NCI-H1092 treated with DMSO at 0.1 percent for 48 hours (cell line): ENCODE measurements around the gene DIP2B.
"Not testable (repeated sequence)": the region's sequence is repeated elsewhere in the genome, so short reads cannot be mapped to it uniquely, and the experiment has no call there.

ENCODE experiments used
- DNase-seq: peaks from one replicate; lab custom pipeline; 2025; lab: John Stamatoyannopoulos, UW

The DIP2B gene

DNA sequence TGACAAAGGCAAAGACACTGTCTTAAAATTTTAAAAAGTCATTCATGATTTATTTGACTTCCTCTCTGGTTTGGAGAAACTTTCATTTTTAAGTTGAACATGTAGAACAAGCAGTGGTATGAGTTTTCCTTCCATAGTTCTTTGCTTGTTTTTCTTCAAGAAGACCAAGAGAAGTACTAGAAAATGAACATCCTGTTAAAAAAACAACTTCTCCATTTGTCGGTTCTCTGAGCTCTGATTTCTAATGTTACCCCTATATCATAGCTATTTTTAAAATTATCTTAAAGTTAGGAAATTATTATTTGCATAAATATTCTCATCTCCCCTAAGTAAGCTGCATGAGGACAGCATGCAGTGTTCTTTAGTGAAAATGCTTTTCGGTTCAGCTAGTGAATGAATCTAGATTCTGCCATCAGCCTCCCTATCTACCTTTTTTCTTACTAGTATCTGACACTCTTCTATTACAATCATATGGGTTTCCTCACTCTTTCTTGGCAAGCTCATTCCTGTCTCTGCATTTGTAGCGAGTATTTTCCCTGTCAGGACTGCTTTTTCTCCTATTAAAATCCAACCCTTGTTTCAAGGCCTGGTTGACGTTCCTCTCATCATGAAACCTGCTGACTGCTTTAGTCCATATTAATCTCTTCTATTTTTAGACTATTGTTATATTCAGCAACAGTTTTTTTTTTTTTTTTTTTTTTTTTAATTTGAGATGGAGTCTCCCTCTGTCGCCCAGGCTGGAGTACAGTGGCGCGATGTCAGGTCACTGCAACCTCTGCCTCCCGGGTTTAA is 15.8 kb downstream of the DIP2B start:
- no peak for DNase-seq

DNA sequence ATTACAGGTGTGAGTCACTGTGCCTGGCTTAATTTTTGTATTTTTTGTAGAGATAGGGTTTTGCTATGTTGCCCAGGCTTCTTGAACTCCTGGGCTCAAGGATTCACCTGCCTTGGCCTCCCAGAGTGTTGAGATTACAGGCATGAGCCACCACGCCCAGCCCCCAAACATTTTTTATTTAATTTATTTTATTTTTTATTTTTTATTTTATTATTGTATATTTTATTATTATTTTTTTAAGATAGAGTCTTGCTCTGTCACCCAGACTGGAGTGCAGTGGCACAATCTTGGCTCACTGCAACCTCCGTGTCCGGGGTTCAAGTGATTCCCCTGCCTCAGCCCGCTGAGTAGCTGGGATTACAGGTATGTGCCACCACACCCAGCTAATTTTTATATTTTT is 17.0 kb downstream of the DIP2B start:
- not testable (repeated sequence) for DNase-seq

DNA sequence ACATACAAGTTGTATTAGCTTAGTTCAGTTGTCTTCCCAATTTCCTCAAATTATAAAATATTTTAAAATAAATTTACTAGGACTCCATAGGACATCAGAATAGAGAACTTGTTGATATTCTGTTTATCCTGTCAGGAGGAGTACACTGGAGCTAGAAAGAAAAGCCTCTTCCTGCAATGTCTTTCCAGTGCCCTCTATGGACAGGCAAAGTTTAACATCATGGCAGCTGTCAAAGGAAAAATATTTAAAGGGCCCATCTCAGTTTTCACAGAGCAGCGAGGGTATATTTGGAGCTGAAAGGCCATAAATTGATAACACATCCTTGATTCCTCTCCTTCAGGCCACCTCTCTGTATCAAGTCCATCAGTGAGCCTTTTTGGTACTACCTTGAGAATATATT is 19.0 kb downstream of the DIP2B start:
- no peak for DNase-seq

DNA sequence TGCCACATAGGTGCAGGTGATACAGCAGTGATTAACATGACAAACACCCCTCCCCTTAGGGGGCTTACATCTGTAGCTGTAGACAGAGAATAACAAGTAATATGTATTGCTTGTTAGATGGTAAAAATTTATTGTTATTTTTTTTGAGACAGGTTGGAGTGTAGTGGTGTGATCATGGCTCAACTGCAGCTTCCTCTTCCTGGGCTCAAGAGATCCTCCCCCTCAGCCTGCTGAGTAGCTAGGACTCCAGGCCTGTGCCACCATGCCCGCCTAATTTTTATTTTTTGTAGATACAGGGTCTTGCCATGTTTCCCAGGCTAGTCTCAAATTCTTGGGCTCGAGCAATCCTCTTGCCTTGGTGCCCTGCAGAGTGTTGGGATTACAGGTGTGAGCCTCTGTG is 19.8 kb downstream of the DIP2B start:
- DNase-seq, result no peak

DNA sequence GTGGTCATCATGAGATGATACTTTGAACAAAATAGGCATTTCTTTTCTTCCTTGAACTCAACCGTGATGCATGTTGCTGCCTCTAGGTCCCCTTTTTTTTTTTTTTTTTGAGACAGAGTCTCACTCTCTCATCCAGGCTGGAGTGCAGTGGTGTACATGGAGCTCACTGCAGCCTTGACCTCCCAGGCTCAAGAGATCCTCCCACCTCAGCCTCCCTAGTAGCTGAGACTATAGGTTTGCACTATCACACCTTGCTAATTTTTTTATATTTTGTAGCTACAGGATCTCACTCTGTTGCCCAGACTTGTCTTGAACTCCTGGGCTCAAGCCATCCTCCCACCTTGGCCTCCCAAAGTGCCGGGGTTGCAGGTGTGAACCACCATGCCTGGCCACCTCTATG is 20.6 kb downstream of the DIP2B start:
- DNase-seq, result no peak

DNA sequence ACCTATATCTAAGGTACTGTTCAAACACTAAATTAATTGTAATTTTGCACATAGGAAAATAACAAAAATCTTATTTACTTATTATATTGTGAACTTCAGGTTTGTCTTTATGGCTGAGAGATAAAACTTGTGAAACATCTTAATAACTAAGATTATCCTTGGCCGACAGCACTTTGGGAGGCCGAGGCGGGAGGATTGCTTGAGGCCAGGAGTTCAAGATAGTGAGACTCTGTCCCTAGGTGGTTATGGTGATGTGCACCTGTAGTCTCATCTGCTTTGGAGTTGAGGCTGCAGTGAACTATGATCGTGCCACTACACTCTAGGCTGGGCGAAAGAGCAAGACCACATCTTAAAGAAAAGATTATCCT is 22.6 kb downstream of the DIP2B start:
- DNase-seq, result no peak

DNA sequence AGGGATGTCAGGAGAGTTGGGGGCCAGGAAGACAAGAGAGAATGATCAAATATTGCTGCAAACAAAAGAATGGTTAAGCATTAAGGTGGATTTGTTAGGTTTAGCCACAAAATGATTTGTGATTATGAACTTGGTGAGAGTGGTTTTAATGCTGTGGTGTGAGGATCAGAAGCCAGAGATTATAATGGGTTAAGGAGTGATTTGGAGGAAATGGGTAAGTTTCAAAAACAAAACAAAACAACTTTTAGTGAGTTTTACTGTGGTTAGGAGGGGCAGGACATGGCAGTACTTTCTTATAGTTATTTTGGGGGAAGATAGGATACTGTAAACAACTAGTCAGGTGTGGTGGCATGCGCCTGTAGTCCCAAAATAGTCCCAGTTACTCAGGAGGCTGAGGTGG is 24.0 kb downstream of the DIP2B start:
- DNase-seq, result no peak

DNA sequence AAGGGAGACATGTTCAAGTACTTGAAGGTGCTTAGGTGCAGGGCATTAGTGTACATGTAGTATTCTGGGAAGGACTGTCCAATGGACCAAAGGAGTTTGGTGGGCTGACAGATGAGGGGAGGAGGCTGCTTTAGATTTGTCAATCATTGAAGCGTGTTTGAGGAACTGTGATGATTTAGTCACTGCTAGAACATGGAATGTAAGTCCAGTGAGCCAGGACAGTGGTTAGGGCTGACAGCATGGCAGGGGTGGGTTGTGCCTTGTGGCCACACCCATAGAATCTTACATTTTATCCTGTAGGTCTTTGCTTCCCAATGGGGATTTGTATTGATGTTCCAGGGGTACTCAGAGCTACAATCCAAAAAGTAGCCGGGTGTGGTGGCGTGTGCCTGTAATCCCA is 24.6 kb downstream of the DIP2B start:
- DNase-seq, result no peak

DNA sequence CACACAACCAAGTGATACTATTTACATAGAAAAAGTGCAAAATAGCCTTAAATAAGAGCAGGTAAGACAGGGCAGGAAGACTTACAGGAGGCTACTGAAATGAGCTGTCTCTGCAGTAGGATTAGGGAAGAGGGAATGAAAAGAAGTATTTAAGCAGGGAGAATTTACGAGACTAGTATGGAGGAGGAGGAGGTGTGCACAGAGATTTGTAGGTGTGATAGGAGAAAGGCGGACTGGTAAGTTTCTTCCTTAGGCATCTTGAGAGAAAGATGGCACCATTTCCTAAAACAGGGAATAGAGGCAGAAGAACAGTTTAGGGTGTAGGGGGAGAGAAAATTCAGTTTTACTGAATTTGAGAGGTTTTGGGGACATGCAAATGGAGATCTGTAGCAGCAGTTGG is 25.7 kb downstream of the DIP2B start:
- no peak for DNase-seq

DNA sequence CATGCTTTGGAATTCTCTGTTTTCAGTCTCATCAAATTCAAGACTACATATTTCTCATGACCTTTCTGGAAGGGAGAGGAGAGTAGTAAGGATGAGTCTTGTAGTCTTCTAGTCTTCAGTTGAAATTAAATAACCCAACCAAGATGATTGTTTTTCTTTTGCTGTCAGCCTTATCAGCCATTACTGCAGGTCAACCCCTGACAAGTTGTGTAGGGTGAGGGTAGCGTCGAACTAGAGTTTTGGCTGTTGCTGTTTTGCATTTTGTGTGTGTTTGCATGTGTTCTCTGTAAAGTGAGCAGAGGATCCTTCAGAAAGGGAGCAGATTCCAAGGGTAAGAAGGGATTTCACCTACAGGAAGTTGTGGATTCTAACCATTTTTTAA is 28.4 kb downstream of the DIP2B start:
- DNase-seq, result no peak

DNA sequence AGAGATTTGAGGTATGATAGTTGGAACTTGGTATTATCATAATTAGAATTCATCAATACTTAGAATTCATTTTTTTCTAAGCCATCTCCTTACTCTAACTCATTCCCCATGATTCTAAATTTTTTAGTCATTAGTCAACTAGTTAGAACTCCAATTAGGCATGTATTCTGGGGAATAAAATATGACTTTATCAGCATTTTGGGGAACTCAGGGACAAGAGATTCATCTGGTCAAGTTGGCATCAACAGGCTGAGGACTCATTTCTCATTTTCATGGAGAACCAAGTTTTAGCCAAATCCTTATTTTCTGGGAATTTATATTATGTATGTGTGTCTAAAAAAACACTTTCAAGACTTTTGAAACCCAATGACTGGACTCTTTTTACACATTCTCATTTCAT is 29.2 kb downstream of the DIP2B start:
- no peak for DNase-seq

DNA sequence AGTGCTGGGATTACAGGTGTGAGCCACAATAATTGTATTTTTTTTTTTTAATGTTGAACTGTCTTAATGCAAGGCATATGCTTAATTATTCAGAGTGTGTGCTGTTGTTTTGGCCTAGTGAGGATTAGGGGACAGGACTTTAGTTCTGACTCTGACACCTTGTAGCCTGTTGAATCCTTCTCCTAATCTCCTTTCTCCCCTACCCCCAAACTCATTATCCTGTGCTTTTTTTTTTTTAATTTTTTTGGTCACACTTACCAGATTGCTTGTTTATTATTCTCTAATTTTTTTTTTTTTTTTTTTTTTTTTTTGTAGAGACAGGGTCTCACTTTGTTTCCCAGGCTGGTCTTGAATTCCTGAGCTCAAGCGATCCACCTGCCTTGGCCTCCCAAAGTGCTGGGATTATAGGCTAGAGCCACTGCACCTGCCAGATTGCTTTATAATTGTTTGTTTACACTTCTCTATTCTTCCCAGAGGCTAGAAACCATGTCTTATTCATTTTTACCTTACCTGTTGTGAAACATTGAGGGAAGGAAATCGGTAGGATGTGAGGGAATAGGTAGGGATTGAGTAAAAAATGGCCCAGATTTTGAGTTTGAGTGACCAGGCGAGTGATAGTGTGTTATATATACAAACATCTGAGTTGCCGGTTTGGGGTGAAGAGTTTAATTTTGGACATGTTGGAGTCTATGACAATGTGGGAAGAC is 32.2 kb downstream of the DIP2B start:
- DNase-seq, result no peak

DNA sequence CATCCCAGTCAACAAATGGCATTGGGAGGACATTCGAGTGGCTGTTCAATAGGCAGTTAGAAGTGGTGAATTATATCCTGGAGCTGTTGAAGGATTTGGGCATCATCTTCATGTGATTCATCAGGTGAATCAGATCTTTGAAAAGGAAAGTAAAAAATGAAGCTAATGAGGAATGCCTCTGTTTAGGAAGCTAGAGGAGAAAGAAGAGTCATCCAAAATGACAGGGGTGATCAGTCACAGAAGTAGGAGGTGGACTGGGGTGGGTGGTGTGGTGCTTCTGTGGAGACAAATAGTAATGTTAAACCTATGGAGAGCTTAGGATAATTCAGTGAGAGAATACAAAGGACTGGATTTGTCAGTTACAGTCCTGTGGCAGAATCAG is 32.7 kb downstream of the DIP2B start:
- DNase-seq, result no peak

DNA sequence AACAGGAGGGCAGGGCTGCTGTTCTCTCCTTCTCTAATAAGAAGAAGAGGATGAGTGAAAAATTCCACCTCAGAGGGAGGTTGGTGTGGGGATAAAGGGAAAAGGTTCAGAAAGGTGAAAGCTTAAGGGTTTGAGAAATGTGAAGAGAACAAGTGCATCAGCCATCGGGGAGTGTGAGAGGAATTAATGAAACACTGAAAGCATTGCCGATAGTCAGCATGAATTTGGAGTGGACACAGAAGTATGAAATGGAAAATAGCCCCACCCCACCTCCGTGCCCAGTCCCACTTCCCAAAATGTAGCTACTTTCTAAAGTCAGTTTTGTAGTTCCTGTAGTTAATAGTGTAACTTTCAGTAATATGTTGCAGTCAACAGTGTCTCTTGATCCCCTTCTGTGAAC is 33.4 kb downstream of the DIP2B start:
- no peak for DNase-seq

DNA sequence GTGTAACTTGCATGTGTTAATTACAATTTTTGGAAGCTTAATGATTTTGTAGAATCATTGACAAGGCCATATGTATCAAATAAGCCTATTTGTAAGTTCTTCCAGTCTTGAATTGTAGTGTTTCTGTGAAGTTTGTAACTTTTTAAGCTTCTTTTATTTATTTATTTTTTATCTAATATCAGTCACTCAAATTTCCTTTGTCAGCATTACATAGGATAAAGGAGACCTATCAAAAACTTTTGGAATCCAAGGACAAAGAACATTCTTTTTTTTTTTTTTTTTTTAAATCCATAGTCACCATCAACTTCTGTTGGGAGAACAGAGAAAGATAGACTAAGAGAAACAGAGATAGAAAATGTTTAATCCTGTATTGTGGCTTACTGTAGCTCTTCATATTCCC is 36.4 kb downstream of the DIP2B start:
- no peak for DNase-seq

DNA sequence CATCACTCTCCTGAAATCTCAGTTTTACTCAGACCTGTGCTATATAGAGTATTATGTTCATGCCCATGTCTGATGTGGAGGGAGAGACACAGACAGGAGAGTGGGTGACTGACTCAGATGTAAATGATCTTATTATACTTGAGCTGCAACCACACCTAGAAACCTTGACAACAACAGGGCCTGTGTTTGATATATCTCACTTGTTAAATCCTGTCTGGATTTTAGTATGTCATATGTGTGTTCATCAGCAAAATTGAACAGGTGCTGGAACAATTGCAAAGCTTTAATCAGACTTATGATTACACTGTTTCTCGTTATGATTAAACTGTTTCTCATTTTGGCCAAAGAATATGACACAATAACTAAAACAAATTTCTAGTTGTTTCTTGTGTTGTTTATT is 37.7 kb downstream of the DIP2B start:
- DNase-seq, result no peak

DNA sequence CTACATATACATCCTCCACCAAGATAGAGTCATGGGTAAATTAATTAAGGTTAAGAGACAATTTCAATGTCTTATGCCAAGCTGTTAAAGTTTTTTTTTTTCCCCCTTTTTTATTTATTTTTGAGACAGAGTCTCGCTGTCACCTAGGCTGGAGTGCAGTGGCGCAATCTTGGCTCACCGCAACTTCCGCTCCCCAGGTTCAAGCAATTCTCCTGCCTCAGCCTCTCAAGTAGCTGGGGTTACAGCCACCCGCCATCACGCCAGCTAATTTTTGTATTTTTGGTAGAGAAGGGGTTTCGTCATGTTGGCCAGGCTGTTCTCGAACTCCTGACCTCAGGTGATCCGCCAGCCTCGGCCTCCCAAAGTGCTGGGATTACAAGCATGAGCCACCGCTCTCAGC is 38.4 kb downstream of the DIP2B start:
- not testable (repeated sequence) for DNase-seq

DNA sequence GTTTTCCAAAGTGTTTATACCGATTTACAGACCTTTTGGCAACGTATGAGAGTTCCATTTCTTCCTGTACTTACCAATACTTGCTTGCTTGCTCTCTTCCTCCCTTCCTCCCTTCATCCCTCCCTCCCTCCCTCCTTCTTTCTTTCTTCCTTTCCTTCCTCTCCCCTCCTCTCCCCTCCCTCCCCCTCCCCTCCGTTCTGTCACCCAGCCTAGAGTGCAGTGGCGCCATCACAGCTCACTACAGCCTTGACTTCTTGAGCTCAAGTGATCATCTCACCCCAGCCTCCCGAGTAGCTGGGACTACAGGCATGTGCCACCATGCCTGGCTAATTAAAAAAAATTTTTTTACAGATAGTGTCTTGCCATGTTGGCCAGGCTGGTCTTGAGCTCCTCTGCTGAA is 40.4 kb downstream of the DIP2B start:
- no peak for DNase-seq

DNA sequence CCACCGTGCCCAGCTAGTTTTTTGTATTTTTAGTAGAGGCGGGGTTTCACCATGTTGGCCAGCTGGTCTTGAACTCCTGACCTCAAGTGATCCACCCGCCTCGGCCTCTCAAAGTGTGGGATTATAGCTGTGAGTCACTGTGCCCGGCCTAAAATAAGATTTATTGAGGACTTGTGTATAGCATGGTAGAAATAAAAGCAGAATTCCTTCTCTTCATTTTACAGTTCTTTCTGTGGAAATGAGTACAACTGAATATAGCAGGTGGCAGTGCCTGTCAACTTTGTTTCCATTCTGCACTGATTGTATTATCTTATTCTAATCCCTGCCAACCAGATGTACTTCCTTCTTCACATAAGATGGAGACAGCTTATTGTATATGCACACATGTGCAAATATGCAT is 41.0 kb downstream of the DIP2B start:
- DNase-seq, result no peak

DNA sequence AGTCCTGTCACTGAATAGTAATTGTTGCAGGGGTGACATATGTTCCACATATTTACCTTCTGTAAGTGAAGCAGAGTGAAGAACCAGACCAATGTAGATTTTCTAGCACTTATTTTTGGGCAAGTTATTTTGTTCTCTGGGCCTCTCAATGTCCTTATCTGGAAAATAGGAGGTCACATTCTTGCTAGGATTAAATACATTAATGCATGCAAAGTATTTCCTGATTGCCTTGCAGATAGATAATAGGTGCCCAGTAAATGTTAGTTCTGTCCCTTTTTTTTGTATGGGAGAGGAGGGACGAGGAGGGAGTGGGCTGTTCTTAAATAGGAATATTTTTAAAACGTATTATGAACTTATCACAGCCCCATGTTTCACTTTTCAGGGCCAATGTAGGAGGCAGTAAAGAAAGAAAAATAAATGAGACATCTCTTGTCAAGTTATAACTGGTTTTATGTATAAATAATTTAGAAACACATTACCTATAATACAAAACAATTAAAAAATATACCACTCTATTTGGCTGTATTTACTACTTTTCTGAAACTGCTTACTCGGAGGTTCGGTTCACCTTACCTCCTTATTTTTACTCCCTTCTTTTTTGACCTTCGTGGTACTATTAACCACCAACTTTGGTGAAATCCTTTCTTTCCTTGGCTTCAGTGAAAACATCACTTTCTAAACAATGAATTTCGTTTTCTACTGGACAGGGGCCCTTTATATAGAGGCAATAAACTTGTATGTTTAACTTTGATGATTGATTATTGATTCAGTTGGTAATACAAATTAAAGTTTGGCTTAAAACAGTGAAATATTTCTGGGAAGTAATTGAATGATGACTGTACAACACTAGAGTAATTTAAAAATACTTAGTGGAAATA is 41.9 kb downstream of the DIP2B start:
- no peak for DNase-seq

DNA sequence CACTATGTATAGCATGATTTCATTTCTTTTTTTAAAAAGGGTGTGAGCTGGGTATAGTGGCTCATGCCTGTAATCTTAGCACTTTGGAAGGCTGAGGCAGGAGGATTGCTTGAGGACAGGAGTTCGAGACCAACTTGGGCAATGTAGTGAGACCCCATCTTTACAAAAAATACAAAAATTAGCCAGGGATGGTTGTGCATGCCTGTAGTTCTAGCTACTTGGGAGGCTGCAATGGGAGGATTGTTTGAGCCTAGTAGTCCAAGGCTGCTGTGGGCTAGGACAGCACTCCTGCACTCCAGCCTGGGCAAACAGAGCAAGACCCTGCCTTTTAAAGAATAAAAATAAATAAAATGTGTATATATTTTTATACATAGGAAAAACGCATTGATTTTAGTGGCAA is 43.0 kb downstream of the DIP2B start:
- no peak for DNase-seq

DNA sequence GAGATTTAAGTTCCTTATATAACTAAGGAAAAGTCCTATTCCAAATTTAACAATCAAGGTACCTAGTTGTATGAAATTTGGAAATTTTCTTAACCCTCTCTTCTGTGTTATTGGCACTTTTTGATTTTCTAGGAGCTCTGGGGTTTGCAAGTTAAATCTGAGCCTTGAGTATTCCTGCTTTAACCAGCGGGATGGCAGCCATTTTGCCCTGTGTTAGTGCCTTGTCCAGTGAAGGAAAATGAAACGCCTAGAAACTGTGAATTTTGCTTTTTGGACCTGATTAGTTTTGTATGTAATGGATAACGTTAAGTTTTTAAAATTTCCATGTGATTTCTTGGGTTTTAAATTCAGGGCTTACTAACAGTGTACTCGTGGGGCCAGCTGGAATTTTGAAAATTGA is 45.1 kb downstream of the DIP2B start:
- no peak for DNase-seq
